Measurements from ENCODE around the gene RNASE11.

GRCh38 chr14:20631023-20631879 is 43.5 kb upstream of the RNASE11 start:
- TF ChIP-seq CTCF (IDR thresholded peaks at IDR 0.05; ENCODE audit: insufficient read depth, low read length, poor library complexity, severe bottlenecking) = no peak
- TF ChIP-seq EZH2phosphoT487 (conservative IDR thresholded peaks at IDR 0.05; ENCODE audit: low read length) = no peak
